ENCODE results near the gene IFITM10.

DNA sequence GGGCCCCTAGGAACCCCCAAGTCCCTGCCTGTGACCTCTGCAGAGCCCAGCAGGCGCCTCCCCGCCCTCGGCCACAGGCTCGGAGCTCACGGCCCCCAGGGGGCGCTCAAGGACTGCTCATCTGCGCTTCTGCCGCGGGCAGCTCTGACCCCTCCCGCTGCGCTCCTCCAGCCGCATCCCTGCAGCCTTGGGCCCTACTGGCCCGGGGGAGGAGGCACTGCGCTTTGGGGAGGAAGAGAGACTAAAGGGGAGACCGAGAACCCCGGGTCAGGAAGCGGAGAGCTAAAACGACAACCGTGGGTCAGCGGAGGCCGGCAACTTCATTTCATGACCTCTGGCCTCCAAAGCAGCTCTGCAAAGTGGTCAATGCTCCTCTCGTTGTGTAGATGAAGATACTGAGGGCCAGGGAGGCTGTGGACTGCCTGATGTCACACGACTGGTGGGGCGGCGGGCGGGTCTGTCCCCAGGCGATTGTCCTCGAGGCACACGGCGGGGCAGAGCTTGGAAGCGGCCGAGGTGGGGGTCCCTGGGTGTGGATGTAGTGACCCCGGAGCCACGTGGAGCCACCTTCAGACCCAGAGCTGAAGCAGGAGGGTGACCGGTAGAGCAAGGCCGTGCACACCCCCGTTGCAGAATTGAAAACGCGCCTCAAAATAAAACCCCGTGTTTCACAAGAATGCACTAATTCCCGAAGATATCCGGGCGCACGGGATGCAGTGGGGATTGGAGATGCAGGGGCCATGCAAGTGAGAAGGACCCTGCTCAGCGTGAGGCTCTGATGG lies 56.1 kb downstream of the IFITM10 start:
- TF ChIP-seq SUZ12 (IDR thresholded peaks at IDR 0.05; ENCODE audit: extremely low read depth, insufficient read depth, insufficient read length), result no peak
- no peak for TF ChIP-seq YY1 (IDR thresholded peaks at IDR 0.05; ENCODE audit: insufficient read depth, insufficient read length)
